ENCODE data around the gene PODXL.
"Not testable (repeated sequence)": the region's sequence is repeated elsewhere in the genome, so short reads cannot be mapped to it uniquely, and the experiment has no call there.

The PODXL gene

DNA sequence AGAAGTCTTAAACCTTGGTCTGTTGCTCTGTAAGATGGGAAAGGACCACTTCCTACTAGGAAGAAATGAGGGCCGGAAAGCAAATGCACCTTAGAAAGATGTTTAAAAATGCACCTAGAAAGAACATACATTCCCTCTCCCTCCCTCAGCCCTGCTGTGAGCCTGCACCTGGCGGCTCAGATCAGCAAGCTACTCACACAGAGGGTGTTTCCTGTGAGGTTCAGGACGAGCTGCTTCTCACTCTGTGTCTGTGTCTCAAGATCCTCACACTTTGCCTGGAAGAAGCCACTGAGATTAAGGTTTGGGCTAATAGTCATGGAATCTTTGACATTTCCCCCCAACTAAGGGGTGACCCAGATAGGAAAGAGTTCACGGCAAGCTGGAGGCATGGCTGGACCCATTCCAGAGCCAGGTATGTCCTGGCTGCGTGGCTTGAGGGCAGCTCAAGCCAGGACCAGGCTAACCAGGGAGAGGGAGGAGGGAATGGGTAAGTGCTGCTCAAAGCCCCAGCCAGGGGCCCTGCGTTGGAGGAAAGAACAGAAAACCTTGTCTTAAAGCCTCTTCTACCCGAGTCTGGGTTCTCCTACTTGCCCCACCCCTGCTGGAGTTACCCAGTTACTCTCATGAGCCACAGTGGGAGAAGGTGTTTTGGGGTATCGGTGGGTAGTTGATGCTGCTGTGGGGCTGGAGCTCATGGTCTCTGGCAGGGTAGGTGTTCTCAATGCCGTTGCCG lies 47.5 kb downstream of the PODXL start:
- no peak for DNase-seq

DNA sequence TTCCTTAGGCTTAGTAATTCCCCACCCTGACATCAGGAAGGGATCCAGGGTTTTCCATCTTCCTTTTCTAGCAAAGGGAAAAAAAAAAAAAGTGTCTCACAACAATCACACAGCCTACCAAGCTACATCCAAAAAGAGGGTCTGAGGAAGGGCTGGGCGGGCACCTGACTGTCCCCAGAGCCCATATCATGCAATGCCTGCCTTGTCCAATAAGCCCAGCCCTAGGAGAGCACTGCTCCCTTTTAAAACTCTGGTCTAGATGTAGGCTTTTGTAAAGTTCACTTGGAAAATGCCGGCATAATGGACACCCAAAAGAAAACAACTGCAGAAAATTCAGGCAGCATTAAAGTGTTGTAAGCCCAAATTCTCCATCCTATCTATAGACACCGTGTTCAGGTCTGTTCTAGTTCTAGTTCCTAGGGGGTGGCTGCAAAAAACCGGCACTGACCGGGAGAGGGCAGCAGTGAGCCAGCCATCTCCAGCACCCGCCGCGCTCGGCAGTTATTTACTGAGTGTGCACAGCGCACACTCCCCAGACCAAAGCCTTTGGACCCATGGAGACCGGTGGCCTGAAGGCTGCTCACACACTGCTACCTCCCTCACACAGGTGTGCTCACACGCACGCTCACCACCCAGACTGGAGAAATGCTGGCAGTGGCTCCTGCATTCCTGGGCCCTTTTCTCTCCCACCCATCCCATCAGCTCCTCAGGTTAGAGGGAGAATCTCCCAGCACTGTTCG lies 48.7 kb downstream of the PODXL start:
- peak; percentile 72 for DNase-seq

DNA sequence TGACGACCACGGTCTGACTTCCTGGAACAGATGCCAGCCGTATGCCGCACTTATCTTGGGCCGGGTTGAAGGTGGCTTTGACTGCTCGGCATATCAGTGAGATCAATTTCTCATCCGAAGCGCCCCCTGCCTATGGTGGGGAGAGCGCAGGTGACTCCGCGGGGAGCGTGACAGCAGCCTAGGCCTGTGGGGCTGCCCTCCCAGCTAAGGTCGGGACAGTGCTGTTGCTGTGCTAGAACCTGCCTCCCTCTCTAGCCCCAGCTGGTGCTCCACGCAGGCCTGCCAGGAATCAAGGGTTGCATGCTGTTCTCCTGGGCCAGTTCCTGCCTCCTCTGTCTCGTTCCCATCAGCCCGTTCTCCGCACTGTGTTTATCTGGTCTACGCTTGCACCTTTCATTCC lies 49.8 kb downstream of the PODXL start:
- no peak for DNase-seq

GRCh38 chr7:131505636-131506557 lies 50.5 kb downstream of the PODXL start:
- no peak for DNase-seq

- not testable (repeated sequence) for DNase-seq
Measured at GRCh38 chr7:131505037-131505620, 51.3 kb downstream of the PODXL start.

- no peak for DNase-seq
Measured at GRCh38 chr7:131504157-131504899, 52.1 kb downstream of the PODXL start.

DNA sequence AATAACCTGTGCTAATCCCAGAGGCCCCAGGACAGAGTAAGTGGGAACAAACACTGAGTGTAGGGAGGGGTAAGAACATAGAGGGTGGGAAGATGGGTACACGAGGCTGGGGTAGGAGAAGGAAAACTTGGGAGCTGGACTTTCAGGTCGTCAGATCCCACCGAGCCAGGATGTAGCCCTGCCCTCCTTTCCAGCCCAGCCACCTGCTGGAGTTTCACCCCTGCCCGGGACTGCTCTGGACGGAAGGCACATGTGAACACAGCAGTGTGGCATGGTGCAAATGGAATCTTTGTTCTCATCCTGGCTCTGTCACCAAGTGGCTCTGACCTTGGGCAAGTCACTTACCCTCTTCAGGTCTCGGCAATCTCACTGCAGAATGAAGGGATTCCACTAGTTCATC lies 52.8 kb downstream of the PODXL start:
- no peak for DNase-seq

GRCh38 chr7:131502810-131503508 lies 53.5 kb downstream of the PODXL start:
- no peak for DNase-seq

DNA sequence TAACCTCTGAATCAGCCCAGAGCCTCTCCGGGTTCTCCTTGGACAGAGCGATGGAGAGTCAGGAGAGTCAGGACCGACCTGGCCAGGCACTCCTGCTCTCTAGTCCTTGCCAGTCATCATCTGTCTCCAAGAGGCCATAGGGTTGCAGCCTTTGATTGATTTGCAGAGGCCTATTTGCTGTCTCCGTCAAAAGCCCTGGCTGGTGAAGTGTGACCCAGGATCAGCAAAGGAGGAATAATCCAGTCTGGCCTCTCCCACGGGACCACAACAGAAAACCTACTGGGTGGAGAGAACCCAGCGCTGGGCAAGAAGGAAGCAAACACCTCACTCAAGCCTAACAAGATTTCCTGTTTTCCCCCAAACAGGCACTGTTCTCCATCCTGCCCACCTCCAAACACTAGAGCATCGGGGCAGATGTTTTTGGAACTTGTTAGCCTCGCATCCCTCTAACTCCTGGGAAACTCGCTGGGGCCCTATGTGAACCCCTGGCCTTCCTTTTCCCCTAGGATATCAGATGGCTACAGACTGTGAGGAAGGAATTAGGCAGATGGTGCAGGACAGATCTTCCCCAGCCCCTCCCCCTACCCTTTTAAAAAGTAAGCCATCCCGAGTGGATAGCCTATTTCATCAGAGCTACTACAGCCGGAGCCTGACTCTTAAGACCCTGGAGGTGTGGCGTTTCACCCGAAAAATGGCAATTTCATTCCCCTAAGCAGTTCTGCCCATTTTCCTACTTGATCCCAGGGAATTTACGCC lies 54.3 kb downstream of the PODXL start:
- no peak for DNase-seq

DNA sequence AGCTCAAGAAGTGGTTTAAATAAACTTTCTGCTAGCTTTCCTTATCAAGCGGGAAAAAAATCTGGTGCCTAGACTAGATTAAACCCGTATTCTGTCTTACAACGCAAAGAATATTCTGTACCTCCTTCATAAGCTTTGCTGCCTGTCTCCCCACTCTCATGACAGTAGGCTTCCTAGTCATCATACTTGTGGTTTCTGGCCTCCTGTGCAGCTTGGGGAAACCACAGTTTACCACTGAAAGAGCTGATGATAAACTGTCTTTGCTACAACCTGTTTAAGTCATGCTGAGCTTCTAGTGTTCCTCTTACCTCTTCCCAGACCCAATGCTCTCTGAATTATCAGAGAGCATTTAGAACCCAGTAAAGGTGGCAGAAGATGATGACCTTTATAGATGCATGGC lies 55.0 kb downstream of the PODXL start:
- no peak for DNase-seq

GRCh38 chr7:131500357-131500756 lies 56.1 kb downstream of the PODXL start:
- no peak for DNase-seq

DNA sequence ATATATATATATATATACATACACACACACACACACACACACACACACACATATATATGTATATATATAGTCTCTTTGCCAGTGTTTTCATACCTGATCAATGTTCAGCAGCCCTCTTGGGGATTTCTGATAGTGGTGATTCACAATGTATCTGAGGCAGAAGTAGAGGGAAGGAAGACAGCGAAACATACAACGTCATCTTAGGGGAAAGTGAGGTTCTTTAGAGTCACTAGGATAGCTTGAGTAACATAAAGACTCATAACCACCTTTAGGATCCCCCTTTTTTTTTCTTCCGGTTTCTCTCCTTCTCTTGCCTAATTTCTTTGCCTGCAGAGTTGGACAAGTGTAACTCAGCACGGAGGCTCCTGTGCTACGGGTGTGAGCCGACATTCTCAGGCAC lies 56.6 kb downstream of the PODXL start:
- DNase-seq, result no peak

- no peak for DNase-seq
Measured at GRCh38 chr7:131498237-131498885, 58.1 kb downstream of the PODXL start.

GRCh38 chr7:131497454-131497853 lies 59.0 kb downstream of the PODXL start:
- no peak for DNase-seq

GRCh38 chr7:131495669-131496498 lies 60.5 kb downstream of the PODXL start:
- DNase-seq, result no peak

- DNase-seq, result no peak
Measured at GRCh38 chr7:131494182-131494581, 62.2 kb downstream of the PODXL start.

- no peak for DNase-seq
Measured at GRCh38 chr7:131493581-131493980, 62.8 kb downstream of the PODXL start.

DNA sequence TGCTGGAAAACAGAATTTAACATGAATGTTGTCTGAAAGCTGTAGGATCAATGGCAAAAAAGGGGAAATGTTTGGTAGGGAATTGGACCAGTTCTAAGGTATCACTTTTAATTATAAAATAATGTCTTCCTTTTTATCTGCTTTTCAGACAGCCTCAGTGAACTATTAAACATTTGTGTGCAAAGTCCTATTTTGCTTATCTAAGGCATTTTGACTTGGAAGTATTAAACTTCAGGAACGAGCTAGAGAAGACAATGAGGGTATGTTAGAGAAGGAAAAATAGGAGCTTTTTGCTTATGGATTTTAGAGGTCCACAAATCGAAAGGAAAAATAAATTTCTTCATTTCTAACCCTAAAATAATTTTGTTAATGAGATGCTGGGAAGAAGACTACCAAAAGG lies 63.3 kb downstream of the PODXL start:
- DNase-seq, result no peak

GRCh38 chr7:131489881-131490280 lies 66.5 kb downstream of the PODXL start:
- DNase-seq, result no peak

Measured in left hindlimb (tissue), 1 donor.